Fibroblast of lung (primary cell): Measurements from ENCODE around the gene KMT2A. TPM values are rescaled to one million over a fixed set of nuclear protein-coding genes. Genes with fewer than 3 reads are reported as not detected.

Experiments used
- polyA plus RNA-seq, 2 donors: library from polyadenylated mRNA; depleted of rRNA in 1 of 2; stranded (reverse) in 1 of 2; unstranded in 1 of 2; fragments of >200 nt; gene quantifications; 2 replicates each; pipeline ENCODE4 v1.2.1, GENCODE V29; 2011 to 2012; ENCODE audit warnings: missing spikeins in 1 of 2
- total RNA-seq: library from RNA; depleted of rRNA; stranded (reverse); fragments of >200 nt; gene quantifications from 2 replicates; pipeline ENCODE4 v1.2.1, GENCODE V29; 2014

Gene KMT2A
- total and polyA plus RNA-seq, 2 donors (not counting 1 experiment from before 2014, with no cell fraction given) = 17.1 to 33.4 TPM

Other genes with a start within 250 kb of the KMT2A start
- gene JAML, start 211.5 kb upstream of the KMT2A start, total RNA-seq = not detected in 2 replicates
- gene JAML, start 211.5 kb upstream of the KMT2A start, polyA plus RNA-seq = not detected in 2 replicates
- 0.26 and 0.33 TPM in 2 replicates for gene MPZL3, start 184.1 kb upstream of the KMT2A start, total RNA-seq
- 0.09 and 0.44 TPM in 2 replicates for gene MPZL3, start 184.1 kb upstream of the KMT2A start, polyA plus RNA-seq
- not detected in 2 replicates for gene MPZL2, start 172.2 kb upstream of the KMT2A start, total RNA-seq
- not detected in 2 replicates for gene MPZL2, start 172.2 kb upstream of the KMT2A start, polyA plus RNA-seq
- gene CD3E, start 131.8 kb upstream of the KMT2A start, total RNA-seq = not detected in 2 replicates
- not detected in 2 replicates for gene CD3E, start 131.8 kb upstream of the KMT2A start, polyA plus RNA-seq
- gene CD3D, start 93.8 kb upstream of the KMT2A start, total RNA-seq = not detected in 2 replicates
- gene CD3D, start 93.8 kb upstream of the KMT2A start, polyA plus RNA-seq = not detected in 2 replicates
- gene CD3G, start 92.1 kb upstream of the KMT2A start, total RNA-seq = not detected in 2 replicates
- not detected in 2 replicates for gene CD3G, start 92.1 kb upstream of the KMT2A start, polyA plus RNA-seq
- 29.0 and 37.0 TPM in 2 replicates for gene UBE4A, start 76.9 kb upstream of the KMT2A start, total RNA-seq
- gene UBE4A, start 76.9 kb upstream of the KMT2A start, polyA plus RNA-seq = 21.8 and 24.9 TPM in 2 replicates
- 67.3 and 75.6 TPM in 2 replicates for gene ATP5MG, start 34.9 kb upstream of the KMT2A start, total RNA-seq
- gene ATP5MG, start 34.9 kb upstream of the KMT2A start, polyA plus RNA-seq = 217 and 293 TPM in 2 replicates
- gene TTC36, start 91.0 kb downstream of the KMT2A start, total RNA-seq = 0.99 and 1.0 TPM in 2 replicates
- not detected in 2 replicates for gene TTC36, start 91.0 kb downstream of the KMT2A start, polyA plus RNA-seq
- gene TMEM25, start 94.7 kb downstream of the KMT2A start, total RNA-seq = 16.4 and 21.3 TPM in 2 replicates
- gene TMEM25, start 94.7 kb downstream of the KMT2A start, polyA plus RNA-seq = 12.6 and 15.6 TPM in 2 replicates
- 28.8 and 32.5 TPM in 2 replicates for gene IFT46, start 129.4 kb downstream of the KMT2A start, total RNA-seq
- 30.8 and 46.2 TPM in 2 replicates for gene IFT46, start 129.4 kb downstream of the KMT2A start, polyA plus RNA-seq
- gene ARCN1, start 135.9 kb downstream of the KMT2A start, total RNA-seq = 87.8 and 116 TPM in 2 replicates
- 359 and 387 TPM in 2 replicates for gene ARCN1, start 135.9 kb downstream of the KMT2A start, polyA plus RNA-seq
- gene PHLDB1, start 171.1 kb downstream of the KMT2A start, total RNA-seq = 45.5 and 51.4 TPM in 2 replicates
- gene PHLDB1, start 171.1 kb downstream of the KMT2A start, polyA plus RNA-seq = 59.0 and 61.4 TPM in 2 replicates
- not detected in 2 replicates for gene TREH, start 243.2 kb downstream of the KMT2A start, total RNA-seq
- gene TREH, start 243.2 kb downstream of the KMT2A start, polyA plus RNA-seq = not detected in 2 replicates